GM19372 (cell line): ENCODE data around the gene ALPK1.
"Not testable (repeated sequence)": the region's sequence is repeated elsewhere in the genome, so short reads cannot be mapped to it uniquely, and the experiment has no call there.

Experiments
- ATAC-seq: cut with Tn5 transposase; IDR thresholded peaks from one replicate; pipeline ENCODE4 v1.9.1; 2021; ENCODE audit warnings: mild to moderate bottlenecking, low read depth, moderate library complexity; ENCODE audit not compliant: unreplicated experiment

Gene ALPK1

DNA sequence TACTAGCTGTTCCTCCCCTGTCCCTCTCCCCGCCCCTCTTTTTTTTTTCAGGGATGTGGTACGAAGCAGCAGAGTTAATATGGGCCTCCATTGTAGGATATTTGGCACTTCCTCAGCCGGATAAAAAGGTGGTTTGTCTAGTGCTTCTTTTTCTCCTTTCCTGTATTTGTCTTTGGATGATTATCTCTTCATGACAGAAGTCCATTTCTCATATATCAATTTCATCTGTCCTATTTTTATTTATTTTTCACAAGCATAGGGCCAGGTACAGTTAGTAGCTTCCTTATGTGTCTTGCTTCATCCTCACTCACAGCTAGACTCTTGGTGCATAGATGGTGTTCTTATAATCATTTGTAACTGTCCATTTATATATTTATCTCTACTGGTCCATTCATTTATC, 129.2 kb downstream of the ALPK1 start:
- no peak for ATAC-seq

DNA sequence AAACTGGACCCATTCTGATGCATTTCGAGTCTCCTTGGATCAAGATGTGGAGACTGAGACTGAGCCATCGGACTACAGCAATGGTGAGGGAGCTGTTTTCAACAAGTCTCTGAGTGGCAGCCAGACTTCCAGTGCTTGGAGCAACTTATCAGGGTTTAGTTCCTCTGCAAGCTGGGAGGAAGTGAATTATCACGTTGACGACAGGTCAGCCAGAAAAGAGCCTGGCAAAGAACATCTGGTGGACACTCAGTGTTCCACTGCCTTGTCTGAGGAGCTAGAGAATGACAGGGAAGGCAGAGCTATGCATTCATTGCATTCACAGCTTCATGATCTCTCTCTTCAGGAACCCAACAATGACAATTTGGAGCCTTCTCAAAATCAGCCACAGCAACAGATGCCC, 134.0 kb downstream of the ALPK1 start:
- ATAC-seq: no peak

DNA sequence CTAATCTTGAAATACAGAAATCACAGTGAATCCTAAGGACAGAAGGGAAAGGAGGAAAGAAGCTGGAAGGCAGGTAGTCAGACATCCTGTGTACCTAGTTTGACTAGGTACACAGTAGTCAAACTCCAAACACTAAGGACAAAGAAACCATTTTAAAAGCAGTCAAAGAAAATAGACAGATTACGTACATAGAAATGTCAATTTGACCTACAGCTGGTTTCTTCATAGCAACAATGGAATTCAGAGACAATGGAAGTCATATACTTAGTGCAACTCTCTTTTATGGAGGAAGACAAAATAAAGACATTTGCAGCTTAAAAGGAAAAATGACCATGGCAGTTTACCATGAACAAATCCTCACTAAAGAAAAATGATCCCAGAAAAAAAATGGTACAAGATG, 139.8 kb downstream of the ALPK1 start:
- no peak for ATAC-seq

DNA sequence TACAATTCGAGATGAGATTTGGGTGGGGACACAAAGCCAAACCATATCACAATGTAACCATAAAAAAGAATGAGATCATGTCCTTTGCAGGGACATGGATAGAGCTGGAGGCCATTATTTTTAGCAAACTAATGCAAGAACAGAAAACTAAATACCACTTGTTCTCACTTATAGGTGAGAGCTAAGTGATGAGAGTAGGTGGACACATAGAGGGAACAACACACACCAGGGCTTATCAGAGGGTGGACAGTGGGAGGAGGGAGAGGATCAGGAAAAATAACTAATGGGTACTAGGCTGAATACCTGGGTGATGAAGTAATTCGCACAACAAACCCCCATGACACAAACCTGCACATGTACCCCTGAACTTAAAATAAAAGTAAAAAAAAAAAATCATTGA, 145.1 kb downstream of the ALPK1 start:
- not testable (repeated sequence) for ATAC-seq

DNA sequence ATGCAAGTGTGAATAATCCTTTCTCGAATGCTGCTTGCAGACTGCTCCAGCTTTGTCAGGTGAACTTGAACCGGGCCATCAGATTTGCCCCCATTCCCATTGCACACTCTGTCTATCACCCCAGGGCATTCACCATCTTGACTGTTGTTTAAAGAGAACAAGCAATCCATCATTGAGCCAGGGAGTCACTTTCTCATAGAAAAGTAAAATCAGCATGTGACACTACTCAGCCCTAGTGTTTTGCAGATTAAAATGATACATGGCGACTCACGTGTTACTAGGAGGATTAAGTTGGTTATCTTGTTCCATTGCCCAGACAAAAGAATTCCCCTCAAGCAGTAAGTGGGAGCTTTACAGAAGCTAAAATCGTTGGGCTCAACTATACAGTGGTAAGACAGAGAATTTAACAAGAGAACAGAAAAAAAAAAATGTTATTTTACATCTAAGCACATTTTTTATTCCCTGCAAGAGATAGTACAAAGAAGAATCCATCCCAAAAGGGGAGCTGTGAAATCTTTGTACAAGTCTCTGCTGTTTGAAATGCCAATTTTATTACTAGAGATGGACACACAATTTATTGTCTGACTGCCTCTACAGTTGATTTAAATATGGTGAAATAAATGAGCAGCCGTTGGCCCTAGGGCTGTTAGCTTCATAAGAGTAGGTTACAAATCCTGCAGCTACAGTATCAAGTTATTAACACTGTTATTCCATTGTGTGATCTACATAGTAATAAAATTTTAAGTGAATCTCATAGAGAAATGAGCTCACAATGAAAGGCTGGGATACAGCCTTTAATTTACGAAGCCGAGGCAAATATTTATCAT, 151.3 kb downstream of the ALPK1 start:
- ATAC-seq: no peak

DNA sequence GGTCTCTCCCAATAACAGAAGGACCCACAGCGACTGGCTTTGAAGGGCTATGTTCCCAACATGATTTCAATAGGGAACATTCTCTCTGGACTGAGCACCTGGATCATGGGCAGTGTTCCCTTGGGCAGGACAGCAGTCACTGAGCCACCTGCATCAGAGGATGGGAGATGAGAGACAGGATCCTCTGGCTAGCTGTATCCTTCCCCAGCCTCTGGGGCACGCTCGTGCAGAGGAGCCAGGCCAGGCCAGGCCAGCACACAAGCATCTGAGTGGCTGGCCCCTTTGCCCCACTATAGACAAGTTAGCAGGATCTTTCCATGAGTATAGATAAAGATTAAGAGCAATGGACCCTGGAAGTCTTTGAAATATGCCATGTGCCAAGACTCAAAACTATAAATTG, 152.5 kb downstream of the ALPK1 start:
- no peak for ATAC-seq

DNA sequence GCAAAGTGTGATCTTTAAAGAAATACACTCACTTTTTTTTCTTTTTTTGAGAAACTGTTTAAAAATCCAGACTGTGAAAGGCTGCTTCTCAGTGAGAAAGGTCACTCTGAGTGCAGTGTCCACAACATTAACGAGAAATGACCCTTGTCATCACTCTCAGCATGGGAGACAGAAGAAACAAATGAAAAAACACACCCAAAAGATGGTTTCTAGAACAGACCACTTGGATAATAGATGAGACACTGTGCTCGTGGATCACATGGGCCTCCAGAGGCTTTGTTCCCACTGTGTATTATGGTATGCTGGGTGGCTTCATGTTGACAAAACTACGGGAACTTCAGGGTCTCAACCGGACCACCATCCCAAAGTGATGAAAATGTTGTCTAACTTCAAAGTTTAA, 153.9 kb downstream of the ALPK1 start:
- ATAC-seq: no peak

DNA sequence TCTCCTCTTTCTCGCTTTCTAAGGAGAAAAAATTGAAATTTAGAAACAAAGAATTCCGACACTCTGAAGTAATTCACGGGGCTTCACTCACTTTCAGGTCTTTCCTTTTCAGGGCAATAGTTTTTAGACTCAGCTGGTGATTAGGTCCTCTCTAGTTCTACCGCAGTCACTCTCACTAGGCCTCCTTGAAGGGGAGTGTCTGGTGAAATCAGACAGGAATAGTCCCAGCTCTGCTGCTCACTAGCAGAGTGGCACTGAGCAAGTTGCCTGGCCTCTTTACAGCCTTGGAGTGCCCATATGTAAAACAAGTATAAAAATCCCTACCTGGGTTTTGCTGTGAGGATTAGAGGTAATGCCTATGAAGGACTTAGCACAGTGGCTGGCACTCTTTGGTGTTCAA, 154.7 kb downstream of the ALPK1 start:
- ATAC-seq: no peak

DNA sequence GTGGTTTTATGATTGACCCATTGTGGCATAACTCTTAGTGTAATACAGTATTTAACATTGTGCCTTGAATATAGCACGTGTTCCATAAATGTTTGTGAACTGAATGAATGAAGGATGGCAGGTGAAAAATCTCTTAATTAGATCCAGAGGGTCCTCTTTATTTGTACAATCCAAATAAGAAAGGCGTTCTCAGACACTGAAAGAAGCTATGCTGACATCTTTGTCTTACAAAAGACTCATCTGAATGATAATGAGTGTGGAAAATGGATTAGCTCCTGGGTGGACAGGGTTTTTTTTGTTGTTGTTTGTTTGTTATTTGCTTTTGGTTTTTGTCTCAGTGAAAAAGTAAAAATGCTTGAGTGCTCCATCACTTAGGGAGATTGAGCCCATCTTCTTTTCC, 156.2 kb downstream of the ALPK1 start:
- no peak for ATAC-seq

DNA sequence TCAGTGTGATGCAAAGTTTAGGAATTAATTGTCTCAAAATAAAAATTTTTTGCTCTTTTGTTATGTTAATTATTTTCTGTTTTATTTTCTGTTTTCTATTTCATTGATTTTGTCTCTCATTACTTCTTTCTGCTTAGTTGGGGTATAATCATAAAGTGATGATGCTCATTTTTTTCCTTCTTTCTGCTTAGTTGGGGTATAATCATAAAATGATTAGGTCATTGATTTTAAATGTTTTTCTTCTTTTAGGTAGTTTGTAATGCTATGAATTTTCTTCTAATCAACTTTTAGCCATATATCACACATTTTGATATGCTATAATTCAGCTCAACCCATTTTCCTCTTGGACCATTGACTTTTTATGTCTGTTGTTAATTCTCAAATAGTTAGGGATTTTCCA, 175.1 kb downstream of the ALPK1 start:
- no peak for ATAC-seq

DNA sequence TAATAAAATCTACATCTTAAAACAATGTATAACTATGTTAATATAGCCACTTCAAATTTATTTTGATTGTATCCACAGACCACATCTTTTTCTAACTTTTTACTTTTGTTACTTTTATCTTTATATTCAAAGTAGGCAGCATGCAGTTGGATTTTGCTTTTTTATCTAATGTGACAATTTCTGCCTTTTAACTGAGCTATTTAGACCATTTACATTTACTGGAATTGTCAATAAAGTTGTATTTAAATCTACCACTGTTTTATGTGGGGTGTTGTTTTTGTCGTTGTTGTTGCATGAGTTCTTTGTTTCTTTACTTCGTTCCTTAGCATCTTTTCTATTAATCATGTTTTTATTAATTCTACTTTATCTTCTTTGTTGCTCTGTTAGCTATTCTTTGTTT, 176.8 kb downstream of the ALPK1 start:
- no peak for ATAC-seq

DNA sequence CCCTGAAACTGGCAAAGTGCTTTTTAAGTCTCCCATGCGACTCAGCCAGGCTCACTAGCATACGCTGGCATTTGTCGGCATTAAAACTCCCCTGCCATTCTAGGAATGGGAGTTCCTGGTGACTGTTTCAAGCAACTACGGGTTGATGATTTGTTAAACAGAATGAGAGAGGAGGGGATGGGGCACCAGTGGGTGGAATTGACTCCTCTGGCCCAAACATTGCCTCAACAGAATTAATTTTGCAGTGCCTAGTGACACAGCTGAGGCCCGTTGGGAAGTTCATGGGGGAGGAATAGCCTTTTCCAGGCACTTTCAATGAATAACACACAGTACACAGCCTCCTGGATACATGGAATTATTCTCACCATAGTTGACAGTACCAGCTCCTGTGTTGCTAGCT, 188.8 kb downstream of the ALPK1 start:
- ATAC-seq: no peak

DNA sequence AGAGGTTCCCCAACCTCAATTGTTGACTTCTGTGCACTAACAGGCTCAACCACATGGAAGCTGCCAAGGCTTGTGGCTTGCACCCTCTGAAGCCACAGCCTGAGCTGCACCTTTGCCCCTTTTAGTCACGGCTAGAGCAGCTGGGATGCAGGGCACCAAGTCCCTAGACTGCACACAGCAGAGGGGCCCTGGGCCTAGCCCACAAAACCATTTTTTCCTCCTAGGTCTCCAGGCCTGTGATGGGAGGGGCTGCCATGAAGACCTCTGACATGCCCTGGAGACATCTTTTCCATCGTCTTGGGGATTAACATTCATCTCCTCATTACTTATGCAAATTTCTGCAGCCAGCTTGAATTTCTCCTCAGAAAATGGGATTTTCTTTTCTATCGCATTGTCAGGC, 193.6 kb downstream of the ALPK1 start:
- ATAC-seq: not testable (repeated sequence)
